ENCODE results near the gene ELAVL2. TPM values are rescaled to one million over a fixed set of nuclear protein-coding genes. Genes with fewer than 3 reads are reported as not detected.

Gene ELAVL2
- total RNA-seq, 1 experiment from 2014 or later: 0.18 TPM

GRCh38 chr9:23796209-23796608 is 29.8 kb downstream of the ELAVL2 start:
- no peak for DNase-seq
- ChIA-PET POLR2A (no interaction called here), CTCF (no interaction called here)
- Mint-ChIP-seq H3K4me3 (ENCODE audit: unreplicated experiment) (no peak overlapping the region), H3K36me3 (ENCODE audit: insufficient read depth, unreplicated experiment) (no peaks in the 10 kb centered on the region), H3K27ac (ENCODE audit: unreplicated experiment) (no peak overlapping the region), H3K4me1 (ENCODE audit: low read depth, unreplicated experiment) (no peaks in the 10 kb centered on the region), H3K9me3 (ENCODE audit: unreplicated experiment) (no peaks in the 10 kb centered on the region), H3K27me3 (ENCODE audit: insufficient read depth, unreplicated experiment) (no peaks in the 10 kb centered on the region)
- no peak for TF ChIP-seq CTCF (IDR thresholded peaks at IDR 0.05; ENCODE audit: insufficient read depth in 1 of 2, low read depth in 1 of 2, low read length in 1 of 2, severe bottlenecking in 1 of 2, unreplicated experiment in 1 of 2)
- Histone ChIP-seq H3K9me3 (no peaks in the 10 kb centered on the region), H3K36me3 (ENCODE audit: control insufficient read depth, insufficient read depth, low read length) (no peaks in the 10 kb centered on the region), H3K4me3 (ENCODE audit: low read depth, low read length) (no peak overlapping the region), H3K27me3 (replicated peaks; ENCODE audit: control insufficient read depth, insufficient read depth, low read length) (no peaks in the 10 kb centered on the region), H3K4me1 (no peaks in the 10 kb centered on the region)
- BruUV-seq (replicated peaks): no TSS peak
- intact Hi-C loops (cut with micrococcal nuclease; ENCODE audit: unreplicated experiment): no loop called here

- no TSS peak for BruUV-seq (replicated peaks)
- intact Hi-C loops (cut with micrococcal nuclease; ENCODE audit: unreplicated experiment): no loop called here
- Histone ChIP-seq H3K36me3 (ENCODE audit: control insufficient read depth, insufficient read depth, low read length) (no peaks in the 10 kb centered on the region), H3K4me1 (no peaks in the 10 kb centered on the region), H3K4me3 (ENCODE audit: low read depth, low read length) (no peak overlapping the region), H3K9me3 (no peaks in the 10 kb centered on the region), H3K27me3 (replicated peaks; ENCODE audit: control insufficient read depth, insufficient read depth, low read length) (no peaks in the 10 kb centered on the region)
- no peaks in the 10 kb centered on the region for H3K9me3 Mint-ChIP-seq (ENCODE audit: unreplicated experiment)
- ChIA-PET POLR2A (no interaction called here), CTCF (no interaction called here)
- H3K27me3 Mint-ChIP-seq (ENCODE audit: insufficient read depth, unreplicated experiment): no peaks in the 10 kb centered on the region
- no peak overlapping the region for H3K27ac Mint-ChIP-seq (ENCODE audit: unreplicated experiment)
- DNase-seq: no peak
- H3K36me3 Mint-ChIP-seq (ENCODE audit: insufficient read depth, unreplicated experiment): no peaks in the 10 kb centered on the region
- TF ChIP-seq CTCF (IDR thresholded peaks at IDR 0.05; ENCODE audit: insufficient read depth in 1 of 2, low read depth in 1 of 2, low read length in 1 of 2, severe bottlenecking in 1 of 2, unreplicated experiment in 1 of 2): no peak
- H3K4me1 Mint-ChIP-seq (ENCODE audit: low read depth, unreplicated experiment): no peaks in the 10 kb centered on the region
- no peak overlapping the region for H3K4me3 Mint-ChIP-seq (ENCODE audit: unreplicated experiment)
These were observed 35.4 kb downstream of the ELAVL2 start for GRCh38 chr9:23790351-23791260.

GRCh38 chr9:23789529-23790254 is 36.3 kb downstream of the ELAVL2 start:
- H3K4me1 ChIP-seq: no peaks in the 10 kb centered on the region
- no peak overlapping the region for H3K4me3 ChIP-seq (ENCODE audit: low read depth, low read length)
- no peaks in the 10 kb centered on the region for H3K4me1 Mint-ChIP-seq (ENCODE audit: low read depth, unreplicated experiment)
- H3K36me3 ChIP-seq (ENCODE audit: control insufficient read depth, insufficient read depth, low read length): no peaks in the 10 kb centered on the region
- H3K9me3 Mint-ChIP-seq (ENCODE audit: unreplicated experiment): no peaks in the 10 kb centered on the region
- no peaks in the 10 kb centered on the region for H3K27me3 ChIP-seq (replicated peaks; ENCODE audit: control insufficient read depth, insufficient read depth, low read length)
- no TSS peak for BruUV-seq (replicated peaks)
- no peak for TF ChIP-seq CTCF (IDR thresholded peaks at IDR 0.05; ENCODE audit: insufficient read depth in 1 of 2, low read depth in 1 of 2, low read length in 1 of 2, severe bottlenecking in 1 of 2, unreplicated experiment in 1 of 2)
- no peak for DNase-seq
- H3K4me3 Mint-ChIP-seq (ENCODE audit: unreplicated experiment): no peak overlapping the region
- intact Hi-C loops (cut with micrococcal nuclease; ENCODE audit: unreplicated experiment): no loop called here
- no peaks in the 10 kb centered on the region for H3K36me3 Mint-ChIP-seq (ENCODE audit: insufficient read depth, unreplicated experiment)
- no peaks in the 10 kb centered on the region for H3K27me3 Mint-ChIP-seq (ENCODE audit: insufficient read depth, unreplicated experiment)
- CTCF ChIA-PET: no interaction called here
- H3K9me3 ChIP-seq: no peaks in the 10 kb centered on the region
- H3K27ac Mint-ChIP-seq (ENCODE audit: unreplicated experiment): no peak overlapping the region
- POLR2A ChIA-PET: no interaction called here

Data from Caco-2 (cell line).